ENCODE data around the gene DZANK1. TPM values are rescaled to one million over a fixed set of nuclear protein-coding genes. Genes with fewer than 3 reads are reported as not detected.
A peak's percentile ranks its signal among the peaks of the same experiment; 100 is the strongest.

Gene DZANK1
- total and polyA plus RNA-seq, 9 of the 15 experiments (the other 6 are each of a cell fraction or from before 2014, with no cell fraction given) = 0.04 to 0.18 (median 0.11) TPM; not detected in 2

- no peak for TF ChIP-seq CUX1 (CRISPR knock-in tag; IDR thresholded peaks at IDR 0.05)
- TF ChIP-seq BRD4 (IDR thresholded peaks at IDR 0.05) = no peak
- TF ChIP-seq MIER1 (IDR thresholded peaks at IDR 0.05; ENCODE audit: low read depth) = no peak
- peak; percentile 56; the same call in 1 of the 2 replicates for TF ChIP-seq ZNF589 (CRISPR knock-in tag; IDR thresholded peaks at IDR 0.05; ENCODE audit: low read depth)
- TF ChIP-seq CHD2 (IDR thresholded peaks at IDR 0.05; ENCODE audit: low read depth, low read length) = peak; percentile 78
- TF ChIP-seq GABPB1 (CRISPR knock-in tag; IDR thresholded peaks at IDR 0.05) = peak; percentile 74
- TF ChIP-seq RBM15 (IDR thresholded peaks at IDR 0.05; ENCODE audit: insufficient read depth, low read length) = no peak
- no peak for TF ChIP-seq HDAC6 (IDR thresholded peaks at IDR 0.05; ENCODE audit: low read depth, low read length)
- TF ChIP-seq ZNF408 (CRISPR knock-in tag; IDR thresholded peaks at IDR 0.05; ENCODE audit: low read depth) = no peak
- TF ChIP-seq ZNF699 (CRISPR knock-in tag; IDR thresholded peaks at IDR 0.05; ENCODE audit: insufficient replicate concordance) = no peak
- TF ChIP-seq PRDM10 (IDR thresholded peaks at IDR 0.05; ENCODE audit: partially characterized antibody) = peak; percentile 75
- no peak for TF ChIP-seq MCM5 (IDR thresholded peaks at IDR 0.05; ENCODE audit: low read depth)
- no peak for TF ChIP-seq ZNF740 (CRISPR knock-in tag; IDR thresholded peaks at IDR 0.05)
- TF ChIP-seq ZNF740 (tag; IDR thresholded peaks at IDR 0.05) = no peak
- TF ChIP-seq SREBF2 (CRISPR knock-in tag; IDR thresholded peaks at IDR 0.05) = no peak
- TF ChIP-seq SAFB2 (IDR thresholded peaks at IDR 0.05; ENCODE audit: borderline replicate concordance, low read depth, low read length, severe bottlenecking) = no peak
- no peak for TF ChIP-seq ZNF830 (CRISPR knock-in tag; IDR thresholded peaks at IDR 0.05)
Measured at GRCh38 chr20:18507218-18508191, 40.7 kb upstream of the DZANK1 start, which contains the start of gene SEC23B (continued).
